ENCODE measurements around the gene RAI14.

DNA sequence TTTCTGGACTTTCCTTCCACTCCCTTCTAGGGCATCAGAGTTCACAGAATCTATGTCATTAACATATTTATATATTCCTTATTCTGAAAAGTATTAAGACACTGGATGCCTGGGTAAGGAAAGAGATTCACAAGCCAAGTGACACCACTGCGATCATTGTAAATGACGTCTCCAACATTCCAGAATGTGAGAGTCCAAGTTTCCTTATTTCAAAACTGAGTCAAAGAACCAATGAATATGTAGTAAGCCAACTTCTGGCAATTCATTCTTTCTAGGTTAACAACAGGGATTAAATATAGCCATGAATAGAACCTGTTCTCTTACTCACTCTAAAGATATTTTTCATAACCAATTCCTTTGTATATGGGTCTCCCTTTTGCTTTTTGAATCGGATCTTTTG is 18.1 kb downstream of the RAI14 start:
- TF ChIP-seq BHLHE40 (IDR thresholded peaks at IDR 0.05; ENCODE audit: borderline replicate concordance) (no peak), ZNF384 (IDR thresholded peaks at IDR 0.05) (no peak), L3MBTL2 (conservative IDR thresholded peaks at IDR 0.05) (no peak), FOXM1 (IDR thresholded peaks at IDR 0.05; ENCODE audit: borderline replicate concordance) (no peak)

Measured in HEK293T (cell line).